UCSD-AML1 (cell line): ENCODE data around the gene EIF3L.

Experiments used
- DNase-seq: peaks from one replicate; lab custom pipeline; 2025; ENCODE audit not compliant: unreplicated experiment; lab: John Stamatoyannopoulos, UW

EIF3L gene

GRCh38 chr22:37904572-37905533 is 55.6 kb downstream of the EIF3L start:
- peak; percentile 59 for DNase-seq

- DNase-seq: peak; percentile 83
These were observed 56.5 kb downstream of the EIF3L start, which contains the start of gene MICALL1 for GRCh38 chr22:37905534-37906363. Gene MICALL1, plus strand, starts transcription at chr22:37906297. Its CDS starts 126 bp downstream, at chr22:37906423.

- DNase-seq: peak; percentile 41
These were observed 57.3 kb downstream of the EIF3L start for GRCh38 chr22:37906364-37907008.

DNA sequence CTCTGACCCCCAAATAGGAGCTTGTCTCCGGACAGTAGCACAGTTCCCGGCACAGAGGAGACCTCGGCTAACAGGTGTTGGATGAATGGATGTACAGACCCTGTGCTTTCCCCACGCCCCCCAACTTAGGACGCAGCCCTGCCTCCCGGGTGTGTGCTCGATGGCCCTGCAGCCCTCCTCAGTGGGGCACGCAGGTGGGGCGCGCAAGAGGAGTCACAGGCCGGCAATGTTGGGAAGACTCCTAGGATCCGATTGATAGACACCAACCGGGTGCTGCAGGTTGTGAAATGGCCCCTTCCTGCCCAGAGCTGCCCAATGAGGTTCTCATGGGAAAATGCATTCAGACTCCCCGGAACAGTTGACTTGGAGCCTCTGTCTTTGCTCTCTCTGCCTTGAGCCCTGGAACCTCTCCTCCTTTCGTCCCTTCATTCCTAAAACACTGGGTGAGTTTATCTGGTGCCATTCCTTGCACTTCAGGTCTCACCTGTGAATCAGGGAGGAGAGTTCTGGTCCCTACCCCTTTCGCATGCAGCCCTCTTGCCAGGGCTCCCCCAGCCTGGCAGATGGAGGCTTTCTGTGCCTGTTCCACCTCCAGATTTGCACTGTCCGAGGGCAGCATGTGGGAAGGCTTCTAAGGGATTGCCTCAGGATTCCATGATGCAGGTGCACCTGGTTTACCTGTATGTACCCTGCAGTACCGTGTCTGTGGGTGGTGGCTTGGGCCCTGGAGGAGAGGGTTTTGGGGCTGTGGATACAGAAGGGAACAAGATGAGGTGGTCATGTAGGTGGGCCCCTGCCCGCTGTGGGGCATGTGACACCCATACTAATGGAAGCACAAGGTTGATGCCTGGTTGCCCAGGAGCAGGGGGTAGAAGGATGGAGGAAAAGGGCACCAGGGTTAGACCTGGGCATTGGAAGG is 58.1 kb downstream of the EIF3L start:
- no peak for DNase-seq

DNA sequence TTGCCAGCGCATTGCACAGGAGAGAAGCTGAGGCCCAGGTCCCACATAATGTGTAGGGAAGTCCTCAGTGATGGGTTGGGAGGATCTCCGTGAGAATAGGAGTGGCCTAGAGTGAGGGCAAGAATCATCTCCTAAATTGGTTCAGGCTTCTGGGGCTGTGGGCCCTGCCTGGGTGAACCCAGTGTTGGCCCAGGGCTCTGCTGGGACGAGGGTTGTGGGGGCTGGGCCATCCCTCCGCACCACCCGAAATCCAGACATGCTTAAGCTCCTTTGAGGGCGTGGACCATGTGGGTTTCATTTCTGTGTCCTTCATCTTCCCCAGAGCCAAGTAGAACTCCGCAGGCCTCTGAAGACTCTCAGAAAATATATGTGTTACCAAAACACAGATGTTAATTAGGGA is 60.5 kb downstream of the EIF3L start:
- DNase-seq: no peak

DNA sequence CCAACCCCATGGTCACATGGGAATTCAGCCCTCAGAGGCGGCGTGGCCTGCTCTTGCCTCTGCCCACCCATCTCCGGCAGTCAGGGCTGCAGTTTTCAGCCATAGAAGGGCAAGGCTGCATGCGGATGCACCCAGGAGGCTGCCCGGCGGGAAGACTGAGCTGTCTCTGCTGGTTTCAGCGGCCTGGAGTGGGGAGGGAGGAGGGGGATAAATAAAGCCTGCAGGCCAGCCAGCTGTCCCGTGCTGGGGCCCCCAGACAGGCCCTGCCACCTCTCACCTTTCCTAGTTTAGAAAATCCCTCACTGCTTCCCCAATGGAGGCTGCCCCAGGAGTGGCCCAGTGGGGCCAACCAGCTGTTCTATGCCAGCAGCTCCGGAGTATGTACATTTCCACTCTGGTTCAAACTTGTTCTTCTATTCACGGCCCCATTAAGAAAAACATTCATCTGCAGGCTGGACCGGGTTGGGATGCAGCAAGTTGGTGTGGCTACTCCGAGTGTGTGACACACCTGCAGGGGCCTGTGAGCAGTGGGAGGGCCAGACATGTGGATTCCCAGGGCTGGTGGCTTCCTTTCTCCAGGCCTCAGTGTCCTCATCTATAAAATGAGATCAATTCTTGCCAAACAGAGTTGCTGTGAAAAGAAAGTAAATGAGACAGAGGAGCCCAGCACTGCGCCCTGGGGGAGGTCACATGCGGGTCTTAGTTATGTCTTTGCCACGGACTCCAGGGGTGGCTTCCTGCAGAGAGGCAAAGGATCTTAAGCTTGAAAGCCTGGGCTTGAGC is 61.9 kb downstream of the EIF3L start:
- DNase-seq: no peak

DNA sequence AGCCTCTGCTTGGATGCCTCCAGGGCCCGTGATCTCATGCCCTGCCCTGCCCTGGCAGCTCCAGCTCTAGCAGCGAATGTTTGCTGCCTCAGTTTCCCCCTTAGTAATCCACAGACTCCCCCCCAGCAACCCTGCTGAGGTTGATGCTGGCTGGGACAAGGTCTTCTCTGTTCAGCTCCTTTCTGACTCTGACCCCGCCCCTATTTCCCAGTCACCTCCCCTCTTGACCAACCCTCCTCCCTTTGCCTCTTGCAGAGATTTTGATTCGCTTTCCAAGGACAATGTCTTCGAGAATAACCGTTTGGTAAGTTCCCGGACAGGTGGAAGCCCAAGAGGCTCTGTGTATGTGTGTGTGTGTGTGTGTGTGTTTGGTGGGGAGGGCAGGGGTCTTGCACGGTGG is 62.5 kb downstream of the EIF3L start:
- no peak for DNase-seq

DNA sequence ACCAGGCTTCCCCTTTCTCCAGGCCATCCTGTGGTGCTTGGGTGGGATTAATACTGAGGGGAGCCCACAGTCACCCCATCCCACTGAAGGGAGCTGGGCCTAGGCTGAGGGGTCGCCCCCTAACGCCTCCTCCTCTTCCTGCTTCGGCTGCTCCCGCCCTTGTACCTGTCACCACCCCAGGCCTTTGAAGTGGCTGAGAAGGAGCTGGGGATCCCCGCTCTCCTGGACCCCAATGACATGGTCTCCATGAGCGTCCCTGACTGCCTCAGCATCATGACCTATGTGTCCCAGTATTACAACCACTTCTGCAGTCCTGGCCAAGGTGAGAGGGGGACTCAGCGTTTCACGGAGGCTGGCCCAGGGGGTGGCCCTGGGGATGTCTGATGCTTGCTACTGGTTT is 63.0 kb downstream of the EIF3L start:
- no peak for DNase-seq

DNA sequence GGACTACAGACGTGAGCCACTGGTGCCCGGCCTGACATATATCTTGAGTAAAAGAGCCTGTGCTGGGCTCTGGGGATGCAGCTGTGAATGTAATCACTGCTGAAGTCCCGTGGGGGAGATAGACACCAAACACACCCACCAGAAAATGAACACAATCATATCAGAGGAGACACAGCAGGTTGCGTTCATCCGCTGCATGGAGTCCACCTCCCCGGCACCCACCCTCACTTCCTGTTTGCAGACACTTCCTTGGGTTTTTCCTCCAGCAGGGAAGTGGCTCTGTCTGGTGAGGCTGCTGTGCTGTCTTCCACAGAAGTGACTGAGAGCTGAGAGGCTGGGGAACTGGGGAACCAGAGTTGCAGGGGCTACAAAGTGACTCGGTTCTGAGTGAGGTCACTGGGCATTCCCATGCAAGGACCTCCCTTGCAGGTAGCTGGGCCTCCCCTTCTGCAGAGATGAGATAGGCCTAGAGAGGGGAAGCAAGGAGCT is 64.1 kb downstream of the EIF3L start:
- no peak for DNase-seq

- DNase-seq: no peak
These were observed 67.1 kb downstream of the EIF3L start for GRCh38 chr22:37916311-37916710.

DNA sequence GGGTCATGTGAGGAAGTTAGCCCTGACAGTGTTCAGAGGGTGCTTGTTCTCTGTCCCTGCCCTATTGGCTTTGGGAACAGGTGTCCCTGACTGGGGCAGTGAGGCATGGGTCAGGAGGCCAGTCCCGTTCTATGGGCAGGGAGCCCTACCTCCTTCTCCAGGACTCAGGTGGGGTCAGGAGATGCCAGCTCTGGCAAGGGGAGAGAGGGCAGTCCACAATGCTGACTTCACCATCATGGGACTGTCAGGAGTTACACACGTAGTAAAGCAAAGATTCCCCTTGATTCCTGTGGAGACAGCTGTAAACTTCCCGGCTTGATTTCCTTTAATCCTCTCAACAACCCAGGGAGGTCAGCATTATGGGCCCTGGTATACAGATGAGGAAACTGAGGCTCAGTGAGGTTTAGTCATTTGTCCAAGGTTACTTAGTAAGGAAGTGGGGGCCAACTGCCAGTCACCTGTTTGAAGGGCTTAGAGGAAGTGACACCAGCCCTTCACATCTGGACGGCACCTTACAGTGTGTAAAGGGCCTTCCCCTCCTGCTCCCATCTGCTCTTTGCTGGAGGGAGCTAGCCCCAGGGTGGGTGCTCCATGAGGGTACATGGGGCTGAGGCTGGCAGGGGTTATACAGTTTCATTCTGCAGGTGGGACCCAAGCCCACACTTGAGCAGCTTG is 68.8 kb downstream of the EIF3L start:
- DNase-seq: no peak

DNA sequence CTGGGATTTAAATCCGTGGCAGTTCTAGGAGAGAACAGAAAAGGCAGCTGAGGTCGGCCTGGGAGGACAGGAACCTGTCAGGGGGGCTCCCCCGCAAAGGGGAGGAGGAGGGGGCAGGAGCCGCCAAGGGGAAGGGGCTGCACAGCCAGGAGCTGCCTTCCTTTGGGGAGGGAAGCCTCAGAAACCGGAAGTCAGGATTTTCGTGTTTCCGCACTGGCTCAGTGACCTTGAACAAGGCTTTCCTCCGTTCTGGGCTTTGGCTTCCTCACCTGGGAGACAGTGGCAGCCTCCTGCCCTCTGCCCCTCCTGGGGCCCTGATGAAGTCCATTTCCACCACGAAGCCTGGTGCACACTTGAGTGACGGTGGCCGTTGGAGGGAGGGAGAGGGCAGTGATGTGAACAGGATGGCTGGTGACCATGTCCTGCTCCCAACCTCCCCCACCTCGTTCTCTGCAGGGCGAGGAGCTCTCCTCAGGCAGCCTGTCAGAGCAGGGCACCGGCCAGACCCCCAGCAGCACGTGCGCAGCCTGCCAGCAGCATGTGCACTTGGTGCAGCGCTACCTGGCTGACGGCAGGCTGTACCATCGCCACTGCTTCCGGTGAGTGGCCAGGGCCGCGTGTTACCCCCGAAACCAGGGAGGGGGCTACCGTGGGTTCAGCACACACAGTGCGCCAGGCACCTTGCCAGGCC is 69.5 kb downstream of the EIF3L start:
- DNase-seq: no peak

- no peak for DNase-seq
These were observed 70.9 kb downstream of the EIF3L start for GRCh38 chr22:37920126-37920525.

DNA sequence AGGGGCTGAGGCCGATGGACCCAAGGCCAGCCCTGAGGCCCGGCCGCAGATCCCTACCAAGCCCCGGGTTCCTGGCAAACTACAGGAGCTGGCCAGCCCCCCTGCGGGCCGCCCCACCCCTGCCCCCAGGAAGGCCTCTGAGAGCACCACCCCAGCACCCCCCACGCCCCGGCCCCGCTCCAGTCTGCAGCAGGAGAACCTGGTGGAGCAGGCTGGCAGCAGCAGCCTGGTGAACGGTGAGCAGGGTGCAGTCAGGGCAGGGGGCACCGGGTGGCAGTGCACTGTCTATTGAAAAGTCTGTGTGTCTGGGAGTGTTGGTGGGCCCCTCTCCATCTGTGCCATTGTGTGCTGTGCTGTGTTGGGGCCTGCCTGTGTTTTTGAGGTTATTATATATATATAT is 73.0 kb downstream of the EIF3L start:
- no peak for DNase-seq

GRCh38 chr22:37923927-37924326 is 74.7 kb downstream of the EIF3L start:
- no peak for DNase-seq

- no peak for DNase-seq
These were observed 75.3 kb downstream of the EIF3L start for GRCh38 chr22:37924386-37925065.

DNA sequence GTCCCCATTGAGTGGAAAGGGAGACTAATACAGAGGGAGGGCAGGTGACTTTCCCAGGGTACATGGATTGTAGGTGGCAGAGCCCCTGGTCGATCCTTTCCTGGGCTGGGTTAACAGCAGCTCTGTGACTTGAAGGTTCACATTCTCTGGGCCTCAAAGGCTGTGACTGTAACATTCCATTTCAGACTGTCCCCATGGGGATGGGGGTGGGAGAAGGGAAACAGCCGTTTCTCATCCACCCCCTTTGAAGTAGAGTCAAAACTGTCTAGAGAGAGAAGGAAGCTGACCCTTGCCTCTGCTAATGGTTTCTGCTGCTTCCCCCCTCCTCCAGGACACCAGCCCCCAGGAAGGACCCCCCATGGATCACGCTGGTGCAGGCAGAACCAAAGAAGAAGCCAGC is 76.1 kb downstream of the EIF3L start:
- DNase-seq: no peak

- DNase-seq: no peak
These were observed 76.5 kb downstream of the EIF3L start for GRCh38 chr22:37925767-37926166.
